Neural cell (in vitro differentiated cells): ENCODE data around the gene MDFIC.

Experiments used
- EZH2 ChIP-seq: fragments of 200-600, 300-800 bp; shearing (Covaris generic), sonication (generic); IDR thresholded peaks from 2 replicates; pipeline ENCODE4 v1.6.1; 2014; ENCODE audit warnings: antibody characterized with exemption, low read length, borderline replicate concordance, mild to moderate bottlenecking; ENCODE audit not compliant: insufficient read depth, poor library complexity, severe bottlenecking
- MXI1 ChIP-seq: fragments of 450-650 bp; conservative IDR thresholded peaks from 2 replicates; pipeline ENCODE4 v1.6.1; 2014; ENCODE audit warnings: antibody characterized with exemption, mild to moderate bottlenecking; ENCODE audit not compliant: poor library complexity, severe bottlenecking
- POLR2AphosphoS5 ChIP-seq: IDR thresholded peaks from 2 replicates; pipeline ENCODE4 v1.6.1; 2012
- RAD21 ChIP-seq: fragments of 450-650 bp; conservative IDR thresholded peaks from 2 replicates; pipeline ENCODE4 v1.6.1; 2014; ENCODE audit warnings: antibody characterized with exemption, mild to moderate bottlenecking, moderate library complexity
- SMC3 ChIP-seq: fragments of 450-650 bp; conservative IDR thresholded peaks from 2 replicates; pipeline ENCODE4 v1.6.1; 2014; ENCODE audit warnings: antibody characterized with exemption, mild to moderate bottlenecking, moderate library complexity; ENCODE audit not compliant: poor library complexity
- TF ChIP-seq, protein P1 (sequence below): fragments of 450-650 bp; IDR thresholded peaks from 2 replicates; pipeline ENCODE4 v1.5.1; 2014; ENCODE audit warnings: antibody characterized with exemption, mild to moderate bottlenecking, moderate library complexity; ENCODE audit not compliant: poor library complexity, severe bottlenecking
- TF ChIP-seq, protein P2 (sequence below): IDR thresholded peaks from 2 replicates; pipeline ENCODE4 v1.6.1; 2012; ENCODE audit warnings: borderline replicate concordance

DNA sequence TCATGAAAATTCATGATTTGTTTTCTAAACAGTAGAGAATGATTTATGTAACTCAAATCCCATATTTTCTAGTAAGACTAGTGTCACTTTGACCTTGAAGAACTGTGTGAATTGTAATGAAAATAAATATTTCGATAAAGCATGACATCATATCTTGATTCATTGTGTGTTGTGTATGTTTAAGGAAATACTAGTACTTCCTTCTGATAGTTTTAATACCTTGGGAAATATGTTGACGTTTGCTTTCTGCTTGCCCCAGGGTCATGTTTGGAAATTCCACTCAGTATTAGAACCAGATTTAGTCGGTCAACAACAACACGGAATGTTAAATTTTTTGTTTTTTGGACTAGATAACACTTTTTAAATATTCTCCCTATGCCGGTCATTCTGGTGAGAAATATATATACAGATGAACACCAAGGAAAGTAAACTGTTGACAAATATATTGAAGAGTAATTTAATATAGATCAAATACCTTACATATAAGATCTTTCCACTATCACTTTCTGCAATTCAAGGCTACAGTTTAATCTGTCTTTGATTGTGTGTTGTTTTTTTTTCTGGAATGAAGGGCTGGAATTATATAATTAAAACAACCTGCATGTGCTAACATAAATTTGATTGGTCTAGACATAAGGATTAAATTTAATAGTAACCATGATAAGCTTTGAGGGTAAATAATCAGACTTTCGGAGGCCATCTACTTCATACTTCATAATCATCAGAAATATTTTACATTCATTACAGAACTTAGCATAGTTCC is 126.2 kb downstream of the MDFIC start:
- TF ChIP-seq, protein P1, sequence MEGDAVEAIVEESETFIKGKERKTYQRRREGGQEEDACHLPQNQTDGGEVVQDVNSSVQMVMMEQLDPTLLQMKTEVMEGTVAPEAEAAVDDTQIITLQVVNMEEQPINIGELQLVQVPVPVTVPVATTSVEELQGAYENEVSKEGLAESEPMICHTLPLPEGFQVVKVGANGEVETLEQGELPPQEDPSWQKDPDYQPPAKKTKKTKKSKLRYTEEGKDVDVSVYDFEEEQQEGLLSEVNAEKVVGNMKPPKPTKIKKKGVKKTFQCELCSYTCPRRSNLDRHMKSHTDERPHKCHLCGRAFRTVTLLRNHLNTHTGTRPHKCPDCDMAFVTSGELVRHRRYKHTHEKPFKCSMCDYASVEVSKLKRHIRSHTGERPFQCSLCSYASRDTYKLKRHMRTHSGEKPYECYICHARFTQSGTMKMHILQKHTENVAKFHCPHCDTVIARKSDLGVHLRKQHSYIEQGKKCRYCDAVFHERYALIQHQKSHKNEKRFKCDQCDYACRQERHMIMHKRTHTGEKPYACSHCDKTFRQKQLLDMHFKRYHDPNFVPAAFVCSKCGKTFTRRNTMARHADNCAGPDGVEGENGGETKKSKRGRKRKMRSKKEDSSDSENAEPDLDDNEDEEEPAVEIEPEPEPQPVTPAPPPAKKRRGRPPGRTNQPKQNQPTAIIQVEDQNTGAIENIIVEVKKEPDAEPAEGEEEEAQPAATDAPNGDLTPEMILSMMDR, result no peak
- no peak for TF ChIP-seq POLR2AphosphoS5
- TF ChIP-seq EZH2, result no peak
- TF ChIP-seq MXI1, result no peak
- TF ChIP-seq RAD21, result no peak
- TF ChIP-seq SMC3, result no peak
- TF ChIP-seq, protein P2, sequence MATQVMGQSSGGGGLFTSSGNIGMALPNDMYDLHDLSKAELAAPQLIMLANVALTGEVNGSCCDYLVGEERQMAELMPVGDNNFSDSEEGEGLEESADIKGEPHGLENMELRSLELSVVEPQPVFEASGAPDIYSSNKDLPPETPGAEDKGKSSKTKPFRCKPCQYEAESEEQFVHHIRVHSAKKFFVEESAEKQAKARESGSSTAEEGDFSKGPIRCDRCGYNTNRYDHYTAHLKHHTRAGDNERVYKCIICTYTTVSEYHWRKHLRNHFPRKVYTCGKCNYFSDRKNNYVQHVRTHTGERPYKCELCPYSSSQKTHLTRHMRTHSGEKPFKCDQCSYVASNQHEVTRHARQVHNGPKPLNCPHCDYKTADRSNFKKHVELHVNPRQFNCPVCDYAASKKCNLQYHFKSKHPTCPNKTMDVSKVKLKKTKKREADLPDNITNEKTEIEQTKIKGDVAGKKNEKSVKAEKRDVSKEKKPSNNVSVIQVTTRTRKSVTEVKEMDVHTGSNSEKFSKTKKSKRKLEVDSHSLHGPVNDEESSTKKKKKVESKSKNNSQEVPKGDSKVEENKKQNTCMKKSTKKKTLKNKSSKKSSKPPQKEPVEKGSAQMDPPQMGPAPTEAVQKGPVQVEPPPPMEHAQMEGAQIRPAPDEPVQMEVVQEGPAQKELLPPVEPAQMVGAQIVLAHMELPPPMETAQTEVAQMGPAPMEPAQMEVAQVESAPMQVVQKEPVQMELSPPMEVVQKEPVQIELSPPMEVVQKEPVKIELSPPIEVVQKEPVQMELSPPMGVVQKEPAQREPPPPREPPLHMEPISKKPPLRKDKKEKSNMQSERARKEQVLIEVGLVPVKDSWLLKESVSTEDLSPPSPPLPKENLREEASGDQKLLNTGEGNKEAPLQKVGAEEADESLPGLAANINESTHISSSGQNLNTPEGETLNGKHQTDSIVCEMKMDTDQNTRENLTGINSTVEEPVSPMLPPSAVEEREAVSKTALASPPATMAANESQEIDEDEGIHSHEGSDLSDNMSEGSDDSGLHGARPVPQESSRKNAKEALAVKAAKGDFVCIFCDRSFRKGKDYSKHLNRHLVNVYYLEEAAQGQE, result no peak
